Caco-2 (cell line): ENCODE results near the gene KDM4B. TPM values are rescaled to one million over a fixed set of nuclear protein-coding genes. Genes with fewer than 3 reads are reported as not detected.

Source experiments
- BruUV-seq: library from RNA; stranded (reverse); fragments of 400-500 nt; replicated peaks from 2 replicates; lab custom pipeline; 2021; lab: Mats Ljungman, UMichigan
- CTCF ChIA-PET: fragments of 300-600 bp; sonication (Branson Sonifier 250); formaldehyde crosslinking; loops from one replicate; lab custom pipeline; 2022; ENCODE audit warnings: antibody characterized with exemption; lab: Charles Lee
- POLR2A ChIA-PET: fragments of 300-600 bp; sonication (Branson Sonifier 250); formaldehyde crosslinking; loops from one replicate; lab custom pipeline; 2022; ENCODE audit warnings: antibody characterized with exemption; lab: Charles Lee
- DNase-seq, 2 experiments: peaks; one replicate each; pipeline versions ENCODE4 v3.0.0 to v3.0.0-alpha.2; 2020 to 2022
- H3K27me3 ChIP-seq: replicated peaks from 2 replicates; pipeline ENCODE4 v1.6.0; 2011; ENCODE audit warnings: low read length; ENCODE audit not compliant: control insufficient read depth, insufficient read depth
- H3K36me3 ChIP-seq: 2 replicates; pipeline ENCODE4 v1.5.1; 2011; ENCODE audit warnings: low read length; ENCODE audit not compliant: control insufficient read depth, insufficient read depth
- H3K4me1 ChIP-seq: fragments of 250-450 bp; sonication (Bioruptor Pico); 2 replicates; pipeline ENCODE4 v1.5.1; 2020; ENCODE audit warnings: mild to moderate bottlenecking
- H3K4me3 ChIP-seq: 2 replicates; pipeline ENCODE4 v1.5.1; 2011; ENCODE audit warnings: low read depth, mild to moderate bottlenecking, control low read depth, low read length
- H3K9me3 ChIP-seq: fragments of 250-450 bp; sonication (Bioruptor Pico); 2 replicates; pipeline ENCODE4 v1.5.1; 2020; ENCODE audit warnings: mild to moderate bottlenecking, moderate library complexity
- H3K27ac Mint-ChIP-seq: one replicate; pipeline ENCODE4 v1.8.0; 2022; ENCODE audit warnings: mixed read lengths; ENCODE audit not compliant: unreplicated experiment
- H3K27me3 Mint-ChIP-seq: one replicate; pipeline ENCODE4 v1.8.0; 2022; ENCODE audit warnings: mixed read lengths; ENCODE audit not compliant: insufficient read depth, unreplicated experiment
- H3K36me3 Mint-ChIP-seq: one replicate; pipeline ENCODE4 v1.8.0; 2022; ENCODE audit warnings: mild to moderate bottlenecking, mixed read lengths; ENCODE audit not compliant: insufficient read depth, unreplicated experiment
- H3K4me1 Mint-ChIP-seq: one replicate; pipeline ENCODE4 v1.8.0; 2022; ENCODE audit warnings: low read depth, mixed read lengths; ENCODE audit not compliant: unreplicated experiment
- H3K4me3 Mint-ChIP-seq: one replicate; pipeline ENCODE4 v1.8.0; 2022; ENCODE audit warnings: mild to moderate bottlenecking, moderate library complexity, mixed read lengths; ENCODE audit not compliant: unreplicated experiment
- H3K9me3 Mint-ChIP-seq: one replicate; pipeline ENCODE4 v1.8.0; 2022; ENCODE audit warnings: mixed read lengths; ENCODE audit not compliant: unreplicated experiment
- CTCF ChIP-seq, 2 experiments: fragments of 200-600 bp in 1 of 2; IDR thresholded peaks; 1 replicate in 1 of 2; 2 replicates in 1 of 2; pipeline versions ENCODE4 v1.5.1 to v1.8.0; 2011 to 2022; ENCODE audit warnings: antibody characterized with exemption in 1 of 2, control low read depth in 1 of 2, inconsistent platforms in 1 of 2, low read depth in 1 of 2, low read length in 1 of 2, mild to moderate bottlenecking in 1 of 2, moderate library complexity in 1 of 2; ENCODE audit not compliant: insufficient read depth in 1 of 2, severe bottlenecking in 1 of 2, unreplicated experiment in 1 of 2
- intact Hi-C: fragments of 100-400 bp; cut with micrococcal nuclease; formaldehyde crosslinking; loops from one replicate; pipeline ENCODE4 v1.10.0; 2022; ENCODE audit not compliant: unreplicated experiment
- total RNA-seq: library from RNA; stranded (reverse); gene quantifications from 2 replicates; pipeline ENCODE4 v1.2.3, GENCODE V29; 2022

KDM4B gene
- total RNA-seq, 1 experiment from 2014 or later: 27.4 TPM

GRCh38 chr19:5183616-5184015 is 214.7 kb downstream of the KDM4B start:
- no TSS peak for BruUV-seq
- H3K27me3 ChIP-seq: no peaks in the 10 kb centered on the region
- H3K27me3 Mint-ChIP-seq: no peaks in the 10 kb centered on the region
- intact Hi-C loops: no loop called here
- no peak for TF ChIP-seq CTCF (IDR thresholded peaks at IDR 0.05; ENCODE audit: insufficient read depth in 1 of 2, low read depth in 1 of 2, low read length in 1 of 2, severe bottlenecking in 1 of 2, unreplicated experiment in 1 of 2)
- no peak for DNase-seq
- H3K36me3 ChIP-seq: no peaks in the 10 kb centered on the region
- H3K4me3 Mint-ChIP-seq: no peak overlapping the region
- H3K36me3 Mint-ChIP-seq: no peaks in the 10 kb centered on the region
- ChIA-PET CTCF (no interaction called here), POLR2A (no interaction called here)
- no peaks in the 10 kb centered on the region for H3K9me3 ChIP-seq
- no peaks in the 10 kb centered on the region for H3K4me1 Mint-ChIP-seq
- no peaks in the 10 kb centered on the region for H3K9me3 Mint-ChIP-seq
- no peak overlapping the region for H3K27ac Mint-ChIP-seq
- no peaks in the 10 kb centered on the region for H3K4me1 ChIP-seq
- no peak overlapping the region for H3K4me3 ChIP-seq

- Histone ChIP-seq H3K4me1 (no peaks in the 10 kb centered on the region), H3K27me3 (no peaks in the 10 kb centered on the region), H3K36me3 (no peaks in the 10 kb centered on the region), H3K9me3 (no peaks in the 10 kb centered on the region), H3K4me3 (no peak overlapping the region)
- ChIA-PET CTCF (no interaction called here), POLR2A (no interaction called here)
- no peak overlapping the region for H3K4me3 Mint-ChIP-seq
- H3K27ac Mint-ChIP-seq: no peak overlapping the region
- H3K4me1 Mint-ChIP-seq: no peaks in the 10 kb centered on the region
- TF ChIP-seq CTCF (IDR thresholded peaks at IDR 0.05; ENCODE audit: insufficient read depth in 1 of 2, low read depth in 1 of 2, low read length in 1 of 2, severe bottlenecking in 1 of 2, unreplicated experiment in 1 of 2): no peak
- no peak for DNase-seq
- no peaks in the 10 kb centered on the region for H3K36me3 Mint-ChIP-seq
- intact Hi-C loops: no loop called here
- peaks cover 4% of the 10 kb centered on the region for H3K27me3 Mint-ChIP-seq
- no TSS peak for BruUV-seq
- H3K9me3 Mint-ChIP-seq: no peaks in the 10 kb centered on the region
These were observed 216.0 kb downstream of the KDM4B start for GRCh38 chr19:5184930-5185329.

GRCh38 chr19:5186293-5187050 is 217.6 kb downstream of the KDM4B start:
- Mint-ChIP-seq H3K27ac (no peak overlapping the region), H3K27me3 (peaks cover 4% of the 10 kb centered on the region), H3K36me3 (no peaks in the 10 kb centered on the region), H3K4me3 (no peak overlapping the region), H3K4me1 (no peaks in the 10 kb centered on the region), H3K9me3 (no peaks in the 10 kb centered on the region)
- H3K4me1 ChIP-seq: no peaks in the 10 kb centered on the region
- no peak overlapping the region for H3K4me3 ChIP-seq
- H3K9me3 ChIP-seq: no peaks in the 10 kb centered on the region
- intact Hi-C loops: no loop called here
- DNase-seq: no peak
- H3K27me3 ChIP-seq: no peaks in the 10 kb centered on the region
- no peaks in the 10 kb centered on the region for H3K36me3 ChIP-seq
- no TSS peak for BruUV-seq
- no peak for TF ChIP-seq CTCF (IDR thresholded peaks at IDR 0.05; ENCODE audit: insufficient read depth in 1 of 2, low read depth in 1 of 2, low read length in 1 of 2, severe bottlenecking in 1 of 2, unreplicated experiment in 1 of 2)
- ChIA-PET POLR2A (no interaction called here), CTCF (interaction anchor here (0.6 kb wide), 1 partner anchor 36 kb away, joined by 3 read pairs; no protein-coding TSS in a partner anchor)
